PC-9 (cell line): Measurements from ENCODE around the gene CPVL. TPM values are rescaled to one million over a fixed set of nuclear protein-coding genes. Genes with fewer than 3 reads are reported as not detected.

Experiments
- BruUV-seq: library from RNA; stranded (reverse); fragments of 400-500 nt; replicated peaks from 2 replicates; lab custom pipeline; 2021; lab: Mats Ljungman, UMichigan
- CTCF ChIA-PET: fragments of 300-600 bp; sonication (Branson Sonifier 250); formaldehyde crosslinking; loops from one replicate; lab custom pipeline; 2022; ENCODE audit warnings: antibody characterized with exemption; lab: Charles Lee
- POLR2A ChIA-PET: fragments of 300-600 bp; sonication (Branson Sonifier 250); formaldehyde crosslinking; loops from one replicate; lab custom pipeline; 2022; ENCODE audit warnings: antibody characterized with exemption; ENCODE audit not compliant: unreplicated experiment; lab: Charles Lee
- DNase-seq, 2 experiments: peaks; one replicate each; pipeline versions ENCODE4 v3.0.0 to v3.0.0-alpha.2; 2015 to 2022; ENCODE audit warnings: mixed read lengths in 1 of 2
- H2AFZ ChIP-seq: fragments of 200-600 bp; sonication (generic); 2 replicates; pipeline ENCODE4 v1.8.1; 2017; ENCODE audit warnings: antibody characterized with exemption
- H3F3A ChIP-seq: fragments of 200-600 bp; sonication (generic); 2 replicates; pipeline ENCODE4 v1.8.1; 2017; ENCODE audit warnings: antibody characterized with exemption, mild to moderate bottlenecking, low read depth; ENCODE audit not compliant: insufficient read depth
- H3K27ac ChIP-seq: fragments of 200-600 bp; sonication (generic); 2 replicates; pipeline ENCODE4 v1.6.1; 2016; ENCODE audit warnings: mixed run types
- H3K27me3 ChIP-seq: fragments of 200-600 bp; sonication (generic); 2 replicates; pipeline ENCODE4 v1.6.1; 2016; ENCODE audit warnings: low read depth, mixed run types; ENCODE audit not compliant: insufficient read depth
- H3K36me3 ChIP-seq: fragments of 200-600 bp; sonication (generic); 2 replicates; pipeline ENCODE4 v1.6.1; 2016; ENCODE audit warnings: low read depth, mixed run types
- H3K4me1 ChIP-seq: fragments of 200-600 bp; sonication (generic); replicated peaks from 2 replicates; pipeline ENCODE4 v1.6.1; 2016; ENCODE audit warnings: mixed run types; ENCODE audit not compliant: insufficient read depth
- H3K4me2 ChIP-seq: fragments of 200-600 bp; sonication (generic); 2 replicates; pipeline ENCODE4 v1.6.1; 2017; ENCODE audit warnings: mixed run types
- H3K4me3 ChIP-seq: fragments of 200-600 bp; sonication (generic); 2 replicates; pipeline ENCODE4 v1.6.1; 2016; ENCODE audit warnings: mixed run types
- H3K79me2 ChIP-seq: fragments of 200-600 bp; sonication (generic); 2 replicates; pipeline ENCODE4 v1.6.1; 2017; ENCODE audit warnings: low read depth, mixed run types
- H3K9me2 ChIP-seq: fragments of 200-600 bp; sonication (generic); 2 replicates; pipeline ENCODE4 v1.8.1; 2017; ENCODE audit warnings: mild to moderate bottlenecking; ENCODE audit not compliant: insufficient read depth
- H3K9me3 ChIP-seq: fragments of 200-600 bp; sonication (generic); 2 replicates; pipeline ENCODE4 v1.8.1; 2016; ENCODE audit warnings: low read depth; ENCODE audit not compliant: insufficient read depth
- H4K20me1 ChIP-seq: fragments of 200-600 bp; sonication (generic); 2 replicates; pipeline ENCODE4 v1.8.1; 2017; ENCODE audit not compliant: insufficient read depth
- CTCF ChIP-seq: fragments of 200-600 bp; sonication (generic); conservative IDR thresholded peaks from 2 replicates; pipeline ENCODE4 v1.6.1; 2017; ENCODE audit warnings: mixed run types, antibody characterized with exemption, mild to moderate bottlenecking, moderate library complexity
- EZH2 ChIP-seq: fragments of 200-600 bp; sonication (generic); IDR thresholded peaks from 2 replicates; pipeline ENCODE4 v1.8.0; 2017; ENCODE audit warnings: antibody characterized with exemption, low read depth
- intact Hi-C: fragments of 100-400 bp; cut with micrococcal nuclease; formaldehyde crosslinking; loops from one replicate; pipeline ENCODE4 v1.10.0; 2022; ENCODE audit not compliant: unreplicated experiment
- total RNA-seq: library from RNA; stranded (reverse); gene quantifications from 2 replicates; pipeline ENCODE4 v1.2.3, GENCODE V29; 2021

The CPVL gene
- total RNA-seq, 1 experiment from 2014 or later, result not detected

DNA sequence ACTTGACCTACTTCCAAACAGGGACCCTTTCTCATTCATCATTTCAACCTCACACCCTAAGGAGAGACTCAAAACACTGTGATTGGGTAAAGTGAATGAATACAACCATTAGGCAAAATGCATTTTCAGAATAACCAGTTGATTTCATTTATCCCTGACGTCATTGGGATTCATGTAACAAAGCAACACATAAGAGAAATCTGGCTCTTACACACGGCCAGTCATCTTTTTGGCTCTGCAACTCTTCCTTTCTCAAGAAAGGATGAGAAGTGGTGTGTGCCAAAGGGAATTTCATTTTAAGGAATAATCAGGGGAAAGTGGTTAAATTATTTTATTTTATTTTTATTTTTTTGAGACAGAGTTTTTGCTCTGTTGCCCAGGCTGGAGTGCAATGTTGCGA, 83.1 kb downstream of the CPVL start:
- ChIA-PET CTCF (no interaction called here), POLR2A (no interaction called here)
- Histone ChIP-seq H3K79me2 (no peaks in the 10 kb centered on the region), H3K4me2 (no peak overlapping the region), H3K4me3 (no peak overlapping the region), H3K9me2 (no peaks in the 10 kb centered on the region), H3K4me1 (no peaks in the 10 kb centered on the region), H3K27me3 (peaks cover 4% of the 10 kb centered on the region; the same call in 1 of the 2 replicates), H3K36me3 (no peaks in the 10 kb centered on the region), H3K27ac (no peak overlapping the region), H3K9me3 (no peaks in the 10 kb centered on the region), H4K20me1 (no peaks in the 10 kb centered on the region), H3F3A (no peaks in the 10 kb centered on the region), H2AFZ (no peak overlapping the region)
- no TSS peak for BruUV-seq
- TF ChIP-seq EZH2 (no peak), CTCF (no peak)
- intact Hi-C loops, result no loop called here
- no peak for DNase-seq

DNA sequence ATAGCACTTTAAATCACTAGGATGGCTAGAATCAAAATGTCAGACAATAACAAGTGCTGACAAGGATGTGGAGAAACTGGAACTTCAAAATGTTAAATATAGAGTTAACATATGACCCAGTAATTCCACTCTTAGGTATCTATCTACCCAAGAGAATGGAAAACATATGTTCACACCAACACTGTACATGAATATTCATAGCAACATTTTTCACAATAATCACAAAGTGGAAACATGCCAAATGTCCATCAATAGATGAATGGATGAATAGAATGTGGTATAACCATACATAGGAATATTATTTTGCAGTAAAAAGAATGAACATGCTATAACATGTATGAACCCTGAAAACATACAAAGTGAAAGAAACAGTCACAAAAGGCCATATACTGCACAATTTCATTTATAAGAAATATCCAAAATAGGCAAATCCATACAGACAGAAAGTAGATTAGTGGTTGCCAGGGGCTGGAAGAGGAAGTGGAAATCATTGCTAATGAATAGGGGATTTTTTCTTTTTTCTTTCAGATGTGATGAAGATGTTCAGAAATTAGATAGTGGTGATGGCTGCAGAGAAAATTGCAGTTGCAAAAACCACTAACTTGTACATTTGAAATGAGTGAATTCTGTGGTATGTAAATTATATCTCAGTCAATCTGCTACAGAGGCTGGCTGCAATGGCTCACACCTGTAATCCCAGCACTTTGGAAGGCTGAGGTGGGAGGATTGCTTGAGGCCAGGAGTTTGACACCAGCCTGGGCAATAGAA, 93.0 kb downstream of the CPVL start:
- no peak overlapping the region for H2AFZ ChIP-seq
- BruUV-seq, result no TSS peak

DNA sequence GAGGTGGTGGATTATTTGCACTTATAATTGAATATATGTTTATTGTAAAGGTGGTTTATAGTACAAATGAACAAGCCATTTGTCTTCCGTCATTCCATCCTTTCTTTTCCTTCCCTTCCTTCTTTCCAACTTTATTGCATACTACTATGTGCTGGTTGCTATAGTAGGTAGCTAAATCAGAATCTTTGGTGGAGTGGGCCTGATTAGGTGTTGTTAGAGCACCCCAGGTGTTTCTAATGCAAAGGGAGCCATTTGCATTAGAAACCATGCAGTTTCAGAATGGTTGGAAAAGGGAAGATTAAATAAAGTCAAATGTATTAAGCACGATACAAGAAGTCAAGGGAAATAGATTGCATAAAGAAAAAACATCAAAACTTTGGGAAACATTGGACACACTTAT, 99.4 kb downstream of the CPVL start:
- Histone ChIP-seq H3K4me3 (no peak overlapping the region), H3K36me3 (no peaks in the 10 kb centered on the region), H3F3A (no peaks in the 10 kb centered on the region), H3K79me2 (no peaks in the 10 kb centered on the region), H3K9me2 (no peaks in the 10 kb centered on the region), H3K27ac (no peak overlapping the region), H3K27me3 (no peaks in the 10 kb centered on the region), H4K20me1 (no peaks in the 10 kb centered on the region), H3K9me3 (no peaks in the 10 kb centered on the region), H2AFZ (no peak overlapping the region), H3K4me2 (no peak overlapping the region), H3K4me1 (no peaks in the 10 kb centered on the region; the same call in 1 of the 2 replicates)
- BruUV-seq, result no TSS peak
- intact Hi-C loops, result no loop called here
- ChIA-PET POLR2A (no interaction called here), CTCF (no interaction called here)
- TF ChIP-seq CTCF (no peak), EZH2 (no peak)
- DNase-seq, result no peak

More for the DNA sequence above, 93.0 kb downstream of the CPVL start:
- TF ChIP-seq CTCF, result no peak
- TF ChIP-seq EZH2, result no peak
- H3K4me3 ChIP-seq, result no peak overlapping the region
- H3K9me2 ChIP-seq, result no peaks in the 10 kb centered on the region; the same call in 1 of the 2 replicates
- H3F3A ChIP-seq, result no peaks in the 10 kb centered on the region
- no peaks in the 10 kb centered on the region for H3K4me1 ChIP-seq
- no peak for DNase-seq
- H3K27ac ChIP-seq, result no peak overlapping the region
- no peak overlapping the region for H3K4me2 ChIP-seq
- ChIA-PET POLR2A (no interaction called here), CTCF (no interaction called here)
- H3K79me2 ChIP-seq, result no peaks in the 10 kb centered on the region
- no peaks in the 10 kb centered on the region for H3K9me3 ChIP-seq
- intact Hi-C loops, result no loop called here
- H4K20me1 ChIP-seq, result no peaks in the 10 kb centered on the region
- H3K36me3 ChIP-seq, result no peaks in the 10 kb centered on the region; the same call in 1 of the 2 replicates
- no peaks in the 10 kb centered on the region for H3K27me3 ChIP-seq
